ENCODE measurements around the gene CCDC78. TPM values are rescaled to one million over a fixed set of nuclear protein-coding genes. Genes with fewer than 3 reads are reported as not detected.
"Not testable (repeated sequence)": the region's sequence is repeated elsewhere in the genome, so short reads cannot be mapped to it uniquely, and the experiment has no call there.

Gene CCDC78
- total RNA-seq, 1 donor from 2014 or later, result 0.16 TPM

DNA sequence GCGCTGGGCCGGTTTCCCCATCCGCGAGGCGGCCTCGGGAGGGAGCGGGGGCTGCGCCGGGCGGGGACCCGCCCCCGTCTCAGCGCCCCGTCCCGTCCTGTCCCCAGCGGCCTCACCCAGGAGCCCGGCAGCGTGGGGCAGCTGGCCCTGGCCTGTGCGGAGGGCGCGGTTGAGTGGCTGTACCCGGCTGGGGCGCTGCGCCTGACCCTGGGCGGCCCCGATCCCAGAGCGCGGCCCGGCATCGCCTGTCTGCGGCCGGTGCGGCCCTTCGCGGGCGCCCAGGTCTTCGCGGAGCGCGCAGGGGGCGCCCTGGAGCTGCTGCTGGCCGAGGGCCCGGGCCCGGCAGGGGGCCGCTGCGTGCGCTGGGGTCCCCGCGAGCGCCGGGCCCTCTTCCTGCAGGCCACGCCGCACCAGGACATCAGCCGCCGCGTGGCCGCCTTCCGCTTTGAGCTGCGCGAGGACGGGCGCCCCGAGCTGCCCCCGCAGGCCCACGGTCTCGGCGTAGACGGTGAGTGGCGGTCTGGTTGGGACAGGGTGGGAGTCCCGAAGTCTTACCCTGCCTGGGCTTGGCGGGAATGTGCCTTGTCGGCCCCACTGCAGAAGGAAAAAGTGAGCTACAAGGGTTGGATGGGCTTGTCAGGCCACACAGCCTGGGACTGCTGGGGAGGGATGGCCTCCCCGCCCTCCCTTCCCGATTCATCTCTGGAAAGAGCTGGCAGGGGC is 10.6 kb downstream of the CCDC78 start:
- intact Hi-C loops (cut with DNase I), result no loop called here
- no peak for DNase-seq (ENCODE audit: low spot score)

- intact Hi-C loops (cut with DNase I), result loop anchor here (5.0 kb wide), 1 partner anchor 342 kb away; no protein-coding TSS in a partner anchor
- peak; percentile 94 for DNase-seq (ENCODE audit: low spot score)
These were observed 11.4 kb downstream of the CCDC78 start, which contains the start of gene METRN for GRCh38 chr16:714558-715476. TSS of gene METRN (plus strand) at chr16:715118. CDS start at chr16:715290, 172 bp downstream.

DNA sequence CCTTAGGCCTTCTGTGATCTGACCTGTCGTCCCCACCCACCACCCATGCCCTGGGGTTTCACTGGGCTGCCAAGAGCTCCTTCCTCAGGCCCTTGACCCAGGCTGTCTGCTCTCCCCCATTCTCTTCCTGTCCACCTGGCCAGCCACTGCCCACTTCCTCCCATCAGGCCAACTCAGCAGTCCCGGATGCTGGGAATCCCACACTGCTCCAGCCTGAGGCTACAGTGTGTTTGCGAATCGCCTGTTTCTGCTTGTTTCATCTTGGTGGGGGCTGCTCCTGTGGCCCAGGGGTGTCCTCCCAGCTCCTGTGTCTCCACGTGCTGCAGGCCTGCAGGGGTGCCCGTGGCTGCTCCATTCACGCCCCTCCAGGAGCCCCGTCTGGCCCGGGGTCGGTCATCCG is 12.2 kb downstream of the CCDC78 start:
- intact Hi-C loops (cut with DNase I), result loop anchor here (5.0 kb wide), 1 partner anchor 343 kb away; no protein-coding TSS in a partner anchor
- DNase-seq (ENCODE audit: low spot score), result no peak

DNA sequence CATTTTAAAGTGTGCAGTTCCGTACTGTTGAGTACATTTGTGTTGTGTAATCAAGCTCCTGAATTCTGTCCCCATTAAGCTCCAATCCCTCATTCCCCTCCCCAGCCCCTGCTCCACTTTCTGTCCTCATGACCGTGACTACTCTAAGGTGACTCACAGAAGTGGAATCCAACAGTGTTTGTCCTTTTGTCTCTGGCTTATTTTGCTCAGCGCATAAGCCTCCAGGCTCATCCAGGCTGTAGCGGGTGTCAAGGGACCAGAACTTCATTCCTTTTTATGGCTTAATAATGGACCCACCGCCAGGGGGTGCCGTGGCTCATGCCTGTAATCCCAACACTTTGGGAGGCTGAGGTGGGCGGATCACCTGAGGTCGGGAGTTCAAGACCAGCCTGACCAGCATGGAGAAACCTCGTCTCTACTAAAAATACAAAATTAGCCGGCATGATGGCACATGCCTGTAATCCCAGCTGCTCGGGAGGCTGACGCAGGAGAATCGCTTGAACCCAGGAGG is 13.4 kb downstream of the CCDC78 start:
- not testable (repeated sequence) for DNase-seq (ENCODE audit: low spot score)
- intact Hi-C loops (cut with DNase I), result loop anchor here (5.0 kb wide), 1 partner anchor 345 kb away; no protein-coding TSS in a partner anchor

DNA sequence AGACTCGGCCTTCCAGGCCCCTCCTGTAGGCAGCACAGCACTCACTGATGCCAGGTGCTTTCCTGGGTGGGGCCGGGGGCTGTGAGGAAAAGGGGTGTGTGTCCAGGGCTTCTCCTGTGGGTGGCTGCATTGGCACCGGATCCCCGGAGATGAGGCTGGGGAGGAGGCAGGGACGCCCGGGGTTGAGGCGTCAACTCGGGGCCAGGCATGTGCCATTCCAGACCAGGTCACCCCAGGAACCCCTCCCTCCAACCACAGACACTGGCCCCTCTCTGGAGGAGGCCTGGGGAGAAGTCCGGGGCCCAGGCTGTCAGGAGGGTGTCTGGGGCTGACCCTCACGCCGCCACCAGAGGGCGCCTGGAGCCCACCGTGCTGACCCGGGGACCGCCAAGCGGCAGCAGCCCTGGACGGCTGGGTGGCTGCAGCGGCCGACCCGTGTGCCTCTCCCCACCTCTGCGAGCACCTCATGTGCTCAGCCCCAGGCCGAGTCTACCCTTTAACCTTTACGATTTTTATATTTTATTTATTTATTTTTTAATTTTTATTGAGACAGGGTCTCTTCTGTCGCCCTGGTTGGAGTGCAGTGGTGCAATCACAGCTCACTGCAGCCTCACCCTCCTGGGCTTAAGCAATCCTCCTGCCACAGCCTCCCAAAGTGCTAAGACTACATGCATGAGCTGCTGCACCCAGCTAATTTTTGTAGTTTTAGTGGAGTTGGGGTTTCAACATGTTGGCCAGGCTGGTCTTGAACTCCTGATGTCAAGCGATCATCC is 14.5 kb downstream of the CCDC78 start:
- intact Hi-C loops (cut with DNase I), result loop anchor here (1.0 to 5.0 kb wide), 2 partner anchors 74 to 346 kb away; no protein-coding TSS in a partner anchor
- DNase-seq (ENCODE audit: low spot score), result peak; percentile 91

GRCh38 chr16:711084-711483 is 15.2 kb downstream of the CCDC78 start:
- no peak for DNase-seq (ENCODE audit: low spot score)
- intact Hi-C loops (cut with DNase I), result loop anchor here (1.0 to 5.0 kb wide), 2 partner anchors 74 to 346 kb away; no protein-coding TSS in a partner anchor

DNA sequence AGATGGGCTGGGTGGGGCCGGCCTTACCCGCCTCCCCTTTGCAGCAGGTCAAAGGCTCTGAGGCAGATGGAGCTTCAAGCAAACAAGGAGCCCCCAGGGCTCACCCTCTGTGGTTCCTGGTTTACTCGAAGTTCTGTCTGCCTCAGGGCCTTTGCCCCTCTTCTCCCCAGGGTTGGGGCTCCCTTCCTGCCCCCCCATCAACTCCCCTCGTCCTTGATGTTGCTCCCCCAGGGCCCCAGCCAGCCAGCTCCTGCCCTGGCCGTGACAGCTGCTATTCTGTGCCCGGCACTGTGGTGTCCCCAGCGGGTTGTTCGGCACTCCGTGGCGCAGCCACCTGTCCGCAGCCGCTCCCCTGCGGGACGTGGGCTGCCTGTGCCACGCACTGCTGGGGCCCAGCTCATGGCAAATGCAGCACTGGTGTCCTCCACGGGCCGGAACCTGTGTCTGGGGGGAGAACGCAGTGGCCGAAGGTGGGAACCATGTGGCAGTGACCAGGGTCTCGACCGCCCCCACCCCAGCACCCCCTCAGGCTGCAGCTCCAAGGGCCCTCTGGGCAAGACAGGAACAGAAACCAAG is 15.7 kb downstream of the CCDC78 start:
- DNase-seq (ENCODE audit: low spot score), result no peak
- intact Hi-C loops (cut with DNase I), result loop anchor here (1.0 to 5.0 kb wide), 2 partner anchors 75 to 347 kb away; no protein-coding TSS in a partner anchor

- peak; percentile 85 for DNase-seq (ENCODE audit: low spot score)
- intact Hi-C loops (cut with DNase I), result loop anchor here (5.0 kb wide), 1 partner anchor 347 kb away; no protein-coding TSS in a partner anchor
These were observed 16.4 kb downstream of the CCDC78 start for GRCh38 chr16:709566-710499.

GRCh38 chr16:708959-709358 is 17.3 kb downstream of the CCDC78 start:
- no peak for DNase-seq (ENCODE audit: low spot score)
- intact Hi-C loops (cut with DNase I), result no loop called here

GRCh38 chr16:708019-708418 is 18.2 kb downstream of the CCDC78 start:
- intact Hi-C loops (cut with DNase I), result no loop called here
- DNase-seq (ENCODE audit: low spot score), result no peak

- no peak for DNase-seq (ENCODE audit: low spot score)
- intact Hi-C loops (cut with DNase I), result no loop called here
These were observed 19.1 kb downstream of the CCDC78 start for GRCh38 chr16:707062-707538.

GRCh38 chr16:706189-707061 is 19.8 kb downstream of the CCDC78 start:
- DNase-seq (ENCODE audit: low spot score), result no peak
- intact Hi-C loops (cut with DNase I), result no loop called here

DNA sequence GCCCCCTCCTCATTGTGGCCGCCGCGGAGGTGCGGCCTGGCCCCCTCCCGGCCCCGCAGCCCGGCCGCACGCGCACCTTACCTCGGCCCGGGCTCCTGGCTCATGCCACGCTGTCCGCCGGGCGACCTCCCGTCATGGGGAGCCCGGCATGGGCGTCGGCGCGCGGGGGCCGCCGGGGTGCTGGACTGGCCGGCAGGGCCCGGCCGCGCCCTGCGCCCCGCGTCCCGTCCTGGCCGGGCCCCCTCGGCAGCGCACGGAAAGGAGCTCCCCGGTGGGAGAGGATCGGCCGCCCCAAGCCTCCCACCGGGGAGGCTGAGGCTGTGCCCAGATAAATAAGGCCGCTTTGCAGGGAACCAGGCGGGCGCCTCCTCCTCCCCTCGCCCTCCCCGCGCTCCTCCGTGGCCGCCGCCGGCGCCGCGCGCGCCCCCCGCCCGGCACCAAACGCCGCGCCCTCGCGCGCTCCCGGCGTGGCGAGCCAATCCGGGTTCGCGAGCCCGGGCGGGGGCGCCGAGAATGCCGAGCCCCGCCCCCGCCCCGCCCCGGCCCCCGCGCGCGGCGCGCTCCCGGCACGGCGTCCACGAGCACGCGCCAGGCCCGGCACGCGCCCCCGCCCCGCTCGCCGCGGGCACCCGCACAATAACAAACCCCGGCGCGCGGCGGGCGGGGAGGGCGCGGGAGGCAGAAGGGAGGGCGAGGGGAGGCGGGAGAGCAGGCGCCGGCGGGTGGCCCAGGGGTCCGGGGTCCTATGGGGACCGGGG is 20.6 kb downstream of the CCDC78 start, which contains the start of gene FBXL16:
Gene FBXL16 (minus strand): TSS at position 371 of the 758 bp plus-strand sequence. CDS start 8,396 bp downstream, outside the sequence.
- no peak for DNase-seq (ENCODE audit: low spot score)
- intact Hi-C loops (cut with DNase I), result no loop called here

GRCh38 chr16:704552-705380 is 21.5 kb downstream of the CCDC78 start:
- no peak for DNase-seq (ENCODE audit: low spot score)
- intact Hi-C loops (cut with DNase I), result no loop called here

DNA sequence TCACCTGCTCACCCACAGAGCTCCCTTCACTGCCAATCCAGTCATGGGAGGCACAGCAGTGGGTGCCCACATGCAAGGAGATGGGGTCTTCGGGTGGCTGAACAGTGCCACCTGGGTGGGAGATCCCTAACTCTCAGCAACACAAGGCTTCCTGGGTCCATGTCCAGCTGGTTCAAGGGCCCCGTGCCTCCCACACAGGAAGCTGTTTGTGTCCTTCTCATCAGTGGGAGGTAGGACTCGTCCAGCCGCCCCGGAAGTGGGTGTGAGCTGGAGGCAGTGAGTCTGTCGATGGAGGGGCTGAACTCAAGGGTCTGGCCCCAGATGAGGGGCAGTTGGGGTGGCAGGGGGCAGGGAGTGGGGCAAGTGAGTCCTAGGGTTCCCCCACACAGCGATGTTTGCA is 22.2 kb downstream of the CCDC78 start:
- intact Hi-C loops (cut with DNase I), result no loop called here
- DNase-seq (ENCODE audit: low spot score), result no peak

Measured in cardiac septum (tissue), 1 donor.